H9 (cell line): ENCODE data around the gene CCDC91. TPM values are rescaled to one million over a fixed set of nuclear protein-coding genes. Genes with fewer than 3 reads are reported as not detected.
"Not testable (repeated sequence)": the region's sequence is repeated elsewhere in the genome, so short reads cannot be mapped to it uniquely, and the experiment has no call there.

Experiments used
- DNase-seq: peaks from one replicate; pipeline ENCODE4 v3.0.0-alpha.2; 2017
- H2AFZ ChIP-seq: one replicate; pipeline ENCODE4 v1.6.1; 2013; ENCODE audit warnings: mild to moderate bottlenecking, low read length, control low read depth, moderate library complexity
- H2AK5ac ChIP-seq: 2 replicates; pipeline ENCODE4 v1.6.1; 2013; ENCODE audit warnings: low read length, control low read depth, mixed read lengths; ENCODE audit not compliant: insufficient read length
- H2BK120ac ChIP-seq: one replicate; pipeline ENCODE4 v1.6.1; 2013; ENCODE audit warnings: low read depth, mild to moderate bottlenecking, low read length, control low read depth, inconsistent platforms; ENCODE audit not compliant: poor library complexity, severe bottlenecking
- H2BK12ac ChIP-seq: 2 replicates; pipeline ENCODE4 v1.6.1; 2013; ENCODE audit warnings: low read length, control low read depth, mixed read lengths, low read depth; ENCODE audit not compliant: insufficient read length
- H2BK15ac ChIP-seq: 2 replicates; pipeline ENCODE4 v1.6.1; 2013; ENCODE audit warnings: low read depth, low read length, control low read depth
- H2BK20ac ChIP-seq: one replicate; pipeline ENCODE4 v1.6.1; 2013; ENCODE audit warnings: low read depth, mild to moderate bottlenecking, low read length, control low read depth, inconsistent platforms; ENCODE audit not compliant: poor library complexity, severe bottlenecking
- H2BK5ac ChIP-seq: 2 replicates; pipeline ENCODE4 v1.6.1; 2013; ENCODE audit warnings: low read length, control low read depth, mixed read lengths; ENCODE audit not compliant: insufficient read length
- H3K14ac ChIP-seq: 2 replicates; pipeline ENCODE4 v1.6.1; 2013; ENCODE audit warnings: low read length, control low read depth; ENCODE audit not compliant: insufficient read depth
- H3K18ac ChIP-seq: 2 replicates; pipeline ENCODE4 v1.6.1; 2013; ENCODE audit warnings: low read depth, mild to moderate bottlenecking, mixed read lengths, low read length, control low read depth; ENCODE audit not compliant: insufficient read length
- H3K23ac ChIP-seq: 2 replicates; pipeline ENCODE4 v1.6.1; 2013; ENCODE audit warnings: low read length, control low read depth, mixed read lengths, low read depth; ENCODE audit not compliant: insufficient read length
- H3K23me2 ChIP-seq: 2 replicates; pipeline ENCODE4 v1.6.1; 2013; ENCODE audit warnings: low read depth, mild to moderate bottlenecking, mixed read lengths, low read length, control low read depth; ENCODE audit not compliant: insufficient read length, poor library complexity, severe bottlenecking
- H3K27ac ChIP-seq: 2 replicates; pipeline ENCODE4 v1.5.1; 2013; ENCODE audit warnings: low read length, control low read depth, mixed read lengths, low read depth; ENCODE audit not compliant: insufficient read length
- H3K27me3 ChIP-seq: 2 replicates; pipeline ENCODE4 v1.6.1; 2013; ENCODE audit warnings: low read length, control low read depth, inconsistent platforms; ENCODE audit not compliant: insufficient read depth
- H3K4ac ChIP-seq: 2 replicates; pipeline ENCODE4 v1.6.1; 2013; ENCODE audit warnings: low read depth, mild to moderate bottlenecking, control low read depth, inconsistent platforms, low read length, moderate library complexity
- H3K4me1 ChIP-seq: 2 replicates; pipeline ENCODE4 v1.6.1; 2013; ENCODE audit warnings: low read length, control low read depth, inconsistent platforms; ENCODE audit not compliant: insufficient read depth
- H3K4me2 ChIP-seq: 2 replicates; pipeline ENCODE4 v1.6.1; 2013; ENCODE audit warnings: low read length, control low read depth, mixed read lengths; ENCODE audit not compliant: insufficient read length, insufficient read depth
- H3K56ac ChIP-seq: 2 replicates; pipeline ENCODE4 v1.6.1; 2013; ENCODE audit warnings: low read depth, mild to moderate bottlenecking, mixed read lengths, low read length, control low read depth; ENCODE audit not compliant: insufficient read length
- H3K79me1 ChIP-seq: 2 replicates; pipeline ENCODE4 v1.6.1; 2013; ENCODE audit warnings: low read depth, mild to moderate bottlenecking, moderate library complexity, low read length, control low read depth, inconsistent platforms; ENCODE audit not compliant: insufficient read depth, poor library complexity, severe bottlenecking
- H3K79me2 ChIP-seq: 2 replicates; pipeline ENCODE4 v1.6.1; 2013; ENCODE audit warnings: low read length, control low read depth, inconsistent platforms; ENCODE audit not compliant: insufficient read depth
- H3K9ac ChIP-seq: 2 replicates; pipeline ENCODE4 v1.6.1; 2013; ENCODE audit warnings: low read length, control low read depth, mixed read lengths; ENCODE audit not compliant: insufficient read length; ENCODE audit errors: extremely low read depth
- H3K9me3 ChIP-seq: one replicate; pipeline ENCODE4 v1.6.1; 2013; ENCODE audit warnings: low read depth, low read length, inconsistent platforms; ENCODE audit not compliant: control insufficient read depth
- H3T11ph ChIP-seq: one replicate; pipeline ENCODE4 v1.6.1; 2013; ENCODE audit warnings: mild to moderate bottlenecking, low read length, control low read depth, inconsistent platforms
- H4K20me1 ChIP-seq: one replicate; pipeline ENCODE4 v1.6.1; 2013; ENCODE audit not compliant: control insufficient read depth, insufficient read length, insufficient read depth
- H4K5ac ChIP-seq: 2 replicates; pipeline ENCODE4 v1.6.1; 2013; ENCODE audit warnings: low read depth, mild to moderate bottlenecking, mixed read lengths, low read length, control low read depth; ENCODE audit not compliant: insufficient read length
- H4K8ac ChIP-seq: replicated peaks from 2 replicates; pipeline ENCODE4 v1.6.1; 2013; ENCODE audit warnings: low read length, control low read depth, mixed read lengths, low read depth; ENCODE audit not compliant: insufficient read length
- H4K91ac ChIP-seq: 2 replicates; pipeline ENCODE4 v1.6.1; 2013; ENCODE audit warnings: low read depth, mild to moderate bottlenecking, moderate library complexity, mixed read lengths, low read length, control low read depth; ENCODE audit not compliant: insufficient read length
- H3K27ac Mint-ChIP-seq, 3 experiments: 2 replicates in 2 of 3; 3 replicates in 1 of 3; pipeline ENCODE4 v1.8.0; 2020 to 2021; ENCODE audit warnings: mixed read lengths in 3 of 3, mild to moderate bottlenecking in 1 of 3, moderate library complexity in 1 of 3
- H3K27me3 Mint-ChIP-seq: 2 replicates; pipeline ENCODE4 v1.8.0; 2021; ENCODE audit warnings: low read depth, mild to moderate bottlenecking, moderate library complexity, mixed read lengths
- H3K36me3 Mint-ChIP-seq, 3 experiments: 2 replicates in 2 of 3; 3 replicates in 1 of 3; pipeline ENCODE4 v1.8.0; 2020 to 2021; ENCODE audit warnings: low read depth in 3 of 3, mixed read lengths in 3 of 3; ENCODE audit not compliant: insufficient read depth in 1 of 3
- H3K4me1 Mint-ChIP-seq, 2 experiments: 2 replicates each; pipeline ENCODE4 v1.8.0; 2020; ENCODE audit warnings: mixed read lengths in 2 of 2
- H3K4me3 Mint-ChIP-seq, 2 experiments: 2 replicates in 1 of 2; 3 replicates in 1 of 2; pipeline ENCODE4 v1.8.0; 2020 to 2021; ENCODE audit warnings: mild to moderate bottlenecking in 2 of 2, mixed read lengths in 2 of 2, moderate library complexity in 1 of 2
- H3K9me3 Mint-ChIP-seq, 2 experiments: 2 replicates in 1 of 2; 3 replicates in 1 of 2; pipeline ENCODE4 v1.8.0; 2020; ENCODE audit warnings: mild to moderate bottlenecking in 2 of 2, mixed read lengths in 2 of 2, moderate library complexity in 1 of 2
- WGBS: extraction: QIAGEN DNeasy Blood & Tissue Kit; methylation state at CpG from one replicate; pipeline ENCODE4 v1.1.7; 2013; ENCODE audit warnings: missing lambda C conversion rate, low lambda C conversion rate, mixed read lengths; ENCODE audit not compliant: insufficient read length; ENCODE audit errors: extremely low coverage; 5-methylcytosine and 5-hydroxymethylcytosine counted together
- total RNA-seq: library from RNA; stranded (reverse); gene quantifications from 2 replicates; pipeline ENCODE4 v1.2.1, GENCODE V29; 2021
- TF ChIP-seq, protein P1 (sequence below): fragments of 200-600 bp; sonication (generic); conservative IDR thresholded peaks from 3 replicates; pipeline ENCODE4 v1.8.0; 2021; ENCODE audit warnings: antibody characterized with exemption, mild to moderate bottlenecking

Gene CCDC91
- total RNA-seq, 1 experiment from 2014 or later: 22.7 TPM

DNA sequence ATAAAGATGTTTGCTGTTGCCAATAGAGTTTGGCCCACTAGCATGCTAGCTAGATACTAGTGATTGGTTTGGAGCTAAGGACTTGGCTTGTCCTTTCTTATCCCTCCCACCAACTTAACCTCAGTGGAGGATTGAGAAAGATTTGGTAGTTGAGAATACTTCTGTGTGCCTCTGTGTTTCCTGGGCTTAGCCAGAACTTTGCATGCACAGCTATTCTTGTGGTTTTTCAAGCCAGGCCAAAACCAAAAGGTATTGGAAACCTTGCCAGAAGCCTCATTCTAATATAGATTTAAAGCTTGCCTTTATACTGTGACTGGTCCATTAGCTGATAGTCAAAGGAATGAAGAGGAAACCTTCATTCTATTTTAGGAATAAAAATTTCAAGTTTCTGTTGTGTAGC, 188.5 kb downstream of the CCDC91 start:
- H3K14ac ChIP-seq: no peak overlapping the region
- no peak overlapping the region for H3K4ac ChIP-seq
- no peaks in the 10 kb centered on the region for H3K4me1 ChIP-seq
- no peaks in the 10 kb centered on the region for H3K27me3 ChIP-seq
- no peak overlapping the region for H2BK120ac ChIP-seq
- H3K27ac Mint-ChIP-seq: no peak overlapping the region
- no peaks in the 10 kb centered on the region for H3K79me1 ChIP-seq
- no peak overlapping the region for H3K56ac ChIP-seq
- H3K27ac ChIP-seq: no peak overlapping the region
- peaks cover 26 to 31% of the 10 kb centered on the region in 2 experiments for H3K4me1 Mint-ChIP-seq
- H3K9me3 Mint-ChIP-seq: peaks cover 4 to 5% of the 10 kb centered on the region in 2 experiments; a peak in 3 of 5 replicates
- H4K91ac ChIP-seq: no peak overlapping the region
- no peak for DNase-seq
- H2BK5ac ChIP-seq: no peak overlapping the region
- H3K36me3 Mint-ChIP-seq: peaks cover 5 to 13% (median 13%) of the 10 kb centered on the region in 3 experiments
- no peaks in the 10 kb centered on the region for H3K79me2 ChIP-seq
- H2BK20ac ChIP-seq: no peak overlapping the region
- TF ChIP-seq, protein P1, sequence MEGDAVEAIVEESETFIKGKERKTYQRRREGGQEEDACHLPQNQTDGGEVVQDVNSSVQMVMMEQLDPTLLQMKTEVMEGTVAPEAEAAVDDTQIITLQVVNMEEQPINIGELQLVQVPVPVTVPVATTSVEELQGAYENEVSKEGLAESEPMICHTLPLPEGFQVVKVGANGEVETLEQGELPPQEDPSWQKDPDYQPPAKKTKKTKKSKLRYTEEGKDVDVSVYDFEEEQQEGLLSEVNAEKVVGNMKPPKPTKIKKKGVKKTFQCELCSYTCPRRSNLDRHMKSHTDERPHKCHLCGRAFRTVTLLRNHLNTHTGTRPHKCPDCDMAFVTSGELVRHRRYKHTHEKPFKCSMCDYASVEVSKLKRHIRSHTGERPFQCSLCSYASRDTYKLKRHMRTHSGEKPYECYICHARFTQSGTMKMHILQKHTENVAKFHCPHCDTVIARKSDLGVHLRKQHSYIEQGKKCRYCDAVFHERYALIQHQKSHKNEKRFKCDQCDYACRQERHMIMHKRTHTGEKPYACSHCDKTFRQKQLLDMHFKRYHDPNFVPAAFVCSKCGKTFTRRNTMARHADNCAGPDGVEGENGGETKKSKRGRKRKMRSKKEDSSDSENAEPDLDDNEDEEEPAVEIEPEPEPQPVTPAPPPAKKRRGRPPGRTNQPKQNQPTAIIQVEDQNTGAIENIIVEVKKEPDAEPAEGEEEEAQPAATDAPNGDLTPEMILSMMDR: no peak
- H3K4me2 ChIP-seq: no peak overlapping the region
- H3K23me2 ChIP-seq: no peaks in the 10 kb centered on the region
- H3K23ac ChIP-seq: no peak overlapping the region
- no peak overlapping the region for H3T11ph ChIP-seq
- H2BK12ac ChIP-seq: no peak overlapping the region
- H2BK15ac ChIP-seq: no peak overlapping the region
- H4K5ac ChIP-seq: no peak overlapping the region
- no peaks in the 10 kb centered on the region for H4K20me1 ChIP-seq
- H2AK5ac ChIP-seq: no peak overlapping the region
- no peak overlapping the region for H2AFZ ChIP-seq
- no peak overlapping the region for H3K4me3 Mint-ChIP-seq
- H3K18ac ChIP-seq: no peak overlapping the region
- H3K9me3 ChIP-seq: no peaks in the 10 kb centered on the region
- H3K9ac ChIP-seq: no peak overlapping the region
- H3K27me3 Mint-ChIP-seq: no peaks in the 10 kb centered on the region
- no peak overlapping the region for H4K8ac ChIP-seq

GRCh38 chr12:28379779-28380178, 189.5 kb downstream of the CCDC91 start:
- not testable (repeated sequence) for H3K27ac Mint-ChIP-seq

More at GRCh38 chr12:28379779-28380178, 189.5 kb downstream of the CCDC91 start:
- not testable (repeated sequence) for DNase-seq, H3K27me3 Mint-ChIP-seq, H3K27me3 ChIP-seq, H3K79me1 ChIP-seq, H3T11ph ChIP-seq, H3K18ac ChIP-seq, H2BK20ac ChIP-seq, H2AK5ac ChIP-seq, H3K4ac ChIP-seq, H4K20me1 ChIP-seq, H3K4me1 ChIP-seq, H3K14ac ChIP-seq, H2BK12ac ChIP-seq, H3K56ac ChIP-seq, H4K8ac ChIP-seq, H2BK5ac ChIP-seq, H3K23ac ChIP-seq, H3K27ac ChIP-seq, H3K9me3 ChIP-seq, H2AFZ ChIP-seq, H3K9ac ChIP-seq, H2BK120ac ChIP-seq, H3K4me2 ChIP-seq, H4K5ac ChIP-seq, H2BK15ac ChIP-seq, H3K79me2 ChIP-seq, H3K9me3 Mint-ChIP-seq, H3K23me2 ChIP-seq, H3K4me3 Mint-ChIP-seq, H4K91ac ChIP-seq
- H3K4me1 Mint-ChIP-seq: peaks cover 26 to 31% of the 10 kb centered on the region in 2 experiments
- no CpG with 5 or more reads among the region's 3 CpGs for WGBS
- H3K36me3 Mint-ChIP-seq: peaks cover 2 to 10% (median 9%) of the 10 kb centered on the region in 3 experiments; a peak in 6 of 7 replicates
